NCI-H345 treated with DMSO at 0.1 percent for 48 hours (cell line): ENCODE results near the gene CACNA1D.

Experiments used
- DNase-seq: peaks from one replicate; lab custom pipeline; 2025; ENCODE audit not compliant: unreplicated experiment; lab: John Stamatoyannopoulos, UW

Gene CACNA1D

DNA sequence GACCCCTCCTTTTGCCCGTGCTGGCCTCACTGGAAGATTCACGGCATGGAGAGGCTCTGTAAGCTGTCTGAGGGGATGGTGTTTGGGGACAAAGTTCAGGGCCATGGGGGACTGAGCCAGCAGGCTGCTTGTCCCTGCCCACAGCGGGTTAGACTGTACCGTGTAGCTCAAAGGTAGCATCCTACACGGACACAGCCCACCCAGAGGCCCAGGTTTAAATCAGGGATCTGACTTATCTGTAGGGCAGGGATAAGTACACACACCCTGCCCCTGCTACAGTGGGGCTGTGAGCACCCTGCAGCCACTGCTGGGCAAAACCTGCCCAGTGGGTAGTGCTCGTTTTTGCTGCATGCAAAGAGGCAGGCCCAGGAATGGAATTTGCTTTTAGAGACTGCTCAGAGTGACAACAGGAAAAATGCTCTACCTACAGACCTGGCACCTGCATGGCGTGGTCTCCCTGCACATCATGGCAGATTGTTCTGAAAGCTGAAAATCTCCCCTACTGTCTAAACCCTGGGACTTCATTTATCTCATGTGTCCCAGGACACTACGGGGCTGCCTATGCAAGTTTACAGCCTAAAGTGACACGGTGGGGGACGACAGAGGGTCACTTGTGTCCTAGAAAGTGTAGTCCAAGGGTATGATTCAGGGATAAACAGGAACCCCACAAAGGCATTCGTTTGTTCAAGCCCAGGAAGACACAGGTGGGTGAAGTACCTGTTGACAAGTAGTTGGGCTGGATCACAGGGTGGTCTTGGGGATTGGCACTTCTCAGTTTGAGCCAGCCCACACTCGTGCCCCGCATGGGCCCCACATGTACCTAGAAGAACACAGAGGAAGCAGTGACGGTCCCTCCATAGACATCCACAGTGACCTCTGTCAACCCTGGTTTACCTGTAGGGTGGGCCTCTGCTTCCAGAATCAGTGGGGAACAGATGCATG is 324.1 kb downstream of the CACNA1D start:
- no peak for DNase-seq

DNA sequence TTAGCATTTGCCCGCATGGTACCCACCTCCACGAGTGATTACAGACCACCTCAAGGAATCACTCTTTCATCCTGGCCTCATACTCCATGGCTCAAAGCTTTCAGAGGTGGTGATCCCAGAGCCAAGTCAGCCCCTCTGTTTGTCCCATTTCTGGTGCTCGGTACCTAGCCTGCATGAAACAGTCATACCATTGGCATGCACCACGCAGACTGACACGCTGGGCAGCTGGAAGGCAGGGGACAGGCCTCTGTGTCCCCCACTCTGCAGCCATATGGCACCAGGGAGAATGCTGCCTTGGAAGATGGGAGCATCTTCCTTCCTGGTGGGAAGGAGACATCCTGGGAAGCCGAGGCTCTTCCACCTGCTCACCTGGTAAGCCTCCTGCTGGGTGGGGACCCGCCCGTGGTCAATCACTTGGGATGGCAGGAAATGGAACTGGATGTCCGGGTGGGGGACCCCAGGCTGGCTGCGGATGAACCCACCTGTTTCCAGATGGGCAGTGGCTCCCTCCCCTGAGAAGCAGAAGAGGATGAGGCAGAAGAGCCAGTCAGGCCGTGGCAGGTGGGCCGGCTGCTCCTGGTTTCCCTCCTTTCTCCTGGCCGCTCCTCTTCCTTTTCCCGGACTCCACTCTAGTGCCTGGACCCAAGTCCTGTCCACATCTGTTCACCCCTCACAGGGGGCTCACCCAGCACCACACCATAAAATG is 324.9 kb downstream of the CACNA1D start:
- DNase-seq, result no peak

DNA sequence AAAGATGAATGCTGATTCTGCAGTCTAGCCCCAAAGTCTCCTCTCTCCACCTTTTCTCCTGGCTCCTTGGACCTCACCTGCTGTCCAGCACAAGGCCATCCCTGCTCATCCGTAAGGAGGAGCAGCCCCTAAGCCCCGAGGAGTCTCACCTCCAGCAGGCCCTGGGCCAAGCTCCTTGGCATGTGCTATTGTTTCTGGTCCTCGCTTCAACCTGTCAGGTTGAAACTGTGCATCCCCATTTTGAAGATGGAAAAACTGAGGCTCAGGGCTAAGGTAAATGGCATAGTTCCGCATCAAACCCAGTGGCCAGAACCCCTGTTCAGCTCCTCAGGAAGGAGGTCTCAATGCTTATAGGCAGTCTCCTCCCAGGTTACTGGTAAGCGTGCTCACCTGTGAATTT is 325.7 kb downstream of the CACNA1D start:
- no peak for DNase-seq

DNA sequence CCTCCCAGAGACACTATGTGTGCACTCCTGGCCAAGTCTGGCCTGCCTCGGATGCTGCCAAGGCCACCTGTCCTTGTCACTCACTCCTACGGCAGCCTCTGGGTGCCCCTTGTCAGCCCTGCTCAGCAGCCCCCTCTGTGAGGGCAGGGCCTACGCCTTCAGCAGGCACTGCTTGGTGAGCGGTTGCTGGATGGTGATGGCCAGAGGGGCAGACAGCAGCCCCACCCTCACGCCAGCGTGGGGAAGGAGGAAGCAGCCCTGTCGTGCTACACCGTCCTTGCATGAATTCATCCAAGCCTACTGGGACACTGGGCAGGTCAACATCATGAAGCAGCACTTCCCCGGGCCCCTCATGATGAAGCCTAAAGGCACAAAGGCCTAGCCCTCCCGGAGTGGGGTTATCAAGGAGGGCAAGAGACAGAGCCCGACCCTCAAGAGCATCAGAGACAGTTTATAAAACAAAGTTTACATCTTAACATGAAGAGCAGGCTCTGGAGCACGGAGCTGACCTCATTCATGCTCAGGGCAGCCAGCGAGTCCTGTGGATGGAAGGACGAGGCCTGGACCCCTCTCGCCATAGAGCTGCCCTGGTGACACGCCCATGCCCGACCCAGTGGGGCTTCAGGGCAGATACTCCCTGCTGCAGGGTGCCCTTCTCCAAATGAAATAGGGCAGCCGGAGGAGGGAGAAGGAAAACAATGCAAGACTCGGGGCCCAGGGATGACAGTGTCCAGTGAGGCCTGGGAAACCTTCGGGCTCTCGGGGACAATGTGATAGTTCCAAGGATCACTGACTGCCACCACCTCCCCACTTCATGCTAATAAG is 326.6 kb downstream of the CACNA1D start:
- no peak for DNase-seq

DNA sequence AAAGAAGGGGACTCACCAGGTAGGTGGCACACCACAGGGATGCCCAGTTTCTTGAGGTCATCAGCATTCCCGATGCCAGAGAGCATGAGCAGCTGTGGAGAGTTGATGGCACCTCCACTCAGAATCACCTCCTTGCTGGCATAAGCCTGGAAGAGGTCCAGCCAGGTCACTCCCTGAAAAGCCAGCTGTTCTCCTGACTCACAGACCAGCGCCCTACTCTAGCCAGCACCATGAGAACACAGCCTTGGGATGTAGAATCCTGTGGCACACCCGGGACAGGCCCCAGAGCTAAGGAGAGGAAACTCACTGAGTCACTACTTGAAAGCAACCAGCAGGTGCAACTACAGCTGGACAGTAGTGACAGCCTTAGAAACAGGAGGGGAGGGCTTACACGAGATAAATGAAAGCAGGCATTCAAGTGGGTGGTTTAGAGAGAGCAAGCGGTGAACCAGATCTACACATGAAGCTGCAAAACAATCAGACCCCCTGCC is 327.3 kb downstream of the CACNA1D start:
- peak; percentile 37 for DNase-seq

DNA sequence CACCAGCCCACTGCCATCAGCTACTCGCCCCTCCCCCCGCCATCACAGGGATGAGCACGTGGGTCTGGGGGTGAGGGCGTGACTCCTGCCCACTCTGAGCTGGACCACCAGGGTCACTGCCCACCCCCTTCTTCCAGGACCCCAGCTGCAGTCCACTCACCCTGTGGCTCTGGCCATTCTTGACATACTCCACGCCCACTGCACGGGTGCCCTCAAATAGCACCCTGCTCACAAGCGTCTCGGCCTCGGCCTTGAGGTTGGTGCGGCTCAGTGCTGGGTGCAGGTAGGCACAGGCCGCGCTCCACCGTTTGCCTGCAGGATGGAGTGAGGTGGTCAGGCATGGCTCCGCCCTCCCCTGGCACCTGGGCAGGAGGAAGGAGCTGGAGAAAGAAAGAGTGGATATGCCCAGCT is 327.9 kb downstream of the CACNA1D start:
- no peak for DNase-seq

DNA sequence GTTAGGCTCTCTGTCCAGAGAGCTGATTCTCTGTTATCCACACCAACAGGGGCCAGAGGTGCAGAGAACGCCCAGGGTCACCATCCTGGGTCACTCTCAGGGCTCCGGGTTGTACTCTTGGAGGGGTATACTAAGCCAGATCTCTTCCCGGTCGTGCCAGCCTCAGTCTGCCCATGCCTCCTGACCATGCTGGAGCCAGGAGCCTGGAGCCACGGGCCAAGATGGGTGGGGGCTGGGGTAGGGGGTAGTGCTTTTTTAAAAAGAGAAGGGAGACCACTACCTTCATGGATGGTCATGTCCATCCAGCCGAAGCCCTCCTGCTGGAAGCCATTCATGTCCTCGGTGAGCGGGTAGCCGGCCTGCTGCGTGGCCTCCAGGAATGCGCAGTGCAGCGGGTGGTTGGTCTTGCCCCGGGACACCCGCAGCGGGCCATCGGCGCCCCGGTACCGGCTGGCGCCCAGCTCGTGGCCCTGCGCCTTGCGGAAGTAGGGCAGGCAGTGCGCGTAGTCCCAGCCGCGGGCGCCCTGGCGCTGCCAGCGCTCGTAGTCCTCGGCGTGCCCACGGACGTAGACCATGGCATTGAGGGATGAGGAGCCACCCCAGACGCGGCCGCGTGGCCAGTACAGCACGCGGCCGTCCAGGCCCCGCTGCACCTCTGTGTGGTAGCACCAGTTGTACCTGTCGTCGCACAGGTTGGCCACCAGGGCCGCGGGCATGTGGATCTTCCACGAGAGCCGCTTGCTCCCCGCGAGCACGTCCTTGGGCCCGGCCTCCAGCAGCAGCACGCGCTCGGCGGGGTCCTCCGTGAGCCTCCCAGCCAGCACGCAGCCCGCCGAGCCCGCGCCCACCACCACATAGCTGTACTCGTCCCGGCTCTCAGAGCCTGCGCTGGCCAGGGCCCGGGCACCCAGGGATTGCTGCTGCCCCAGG is 328.9 kb downstream of the CACNA1D start:
- DNase-seq, result no peak

DNA sequence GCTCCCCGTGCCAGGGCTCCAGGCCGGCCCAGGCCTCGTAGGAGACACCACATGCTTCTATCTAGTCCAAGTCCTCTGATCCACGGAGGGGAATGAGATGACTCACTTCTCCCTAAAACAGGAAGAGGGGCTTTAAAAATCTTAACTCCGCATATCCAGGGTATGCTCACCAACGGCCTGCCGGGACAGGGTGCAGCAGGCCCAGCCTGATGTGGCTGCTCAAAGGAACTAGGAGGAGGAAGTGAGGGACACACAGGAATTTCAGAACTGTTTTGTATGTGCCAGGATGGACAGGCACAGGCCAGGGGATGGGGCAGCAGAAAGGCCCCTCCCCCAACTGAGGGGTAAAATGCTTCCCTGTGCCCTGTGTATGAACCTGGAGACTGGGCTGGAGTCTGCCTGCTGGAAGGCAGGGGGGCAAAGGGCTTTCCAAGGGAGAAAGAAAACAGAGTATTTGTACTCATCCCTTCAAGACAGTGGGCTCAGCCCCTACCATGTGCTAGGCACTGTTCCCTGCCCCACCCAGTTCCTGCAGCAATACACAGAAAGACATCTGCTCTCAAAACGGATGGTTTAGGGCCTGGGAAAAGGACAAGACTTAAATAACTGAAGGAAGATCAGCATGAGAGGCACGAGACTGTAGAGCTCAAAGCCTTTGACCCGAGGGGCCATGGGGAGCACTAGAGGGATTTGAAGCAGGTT is 329.7 kb downstream of the CACNA1D start:
- DNase-seq, result no peak

DNA sequence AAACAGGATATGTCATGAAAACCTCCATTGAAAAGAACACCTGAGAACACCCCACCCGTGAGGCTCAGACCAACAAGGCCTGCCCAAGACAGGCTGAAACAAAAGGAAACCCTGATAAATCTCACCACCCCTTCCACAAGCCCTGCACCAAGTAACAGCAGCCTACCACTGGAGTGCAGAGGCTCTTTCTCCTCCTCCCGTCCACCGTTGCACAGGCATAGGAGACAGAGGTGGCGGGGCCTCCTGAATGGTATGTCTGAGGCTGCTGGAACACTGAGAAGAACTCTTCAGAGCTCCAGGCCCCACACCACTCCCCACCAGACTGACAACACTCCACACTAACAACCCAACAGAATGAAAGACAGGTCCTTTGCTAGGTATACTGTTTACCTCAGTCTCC is 330.4 kb downstream of the CACNA1D start:
- no peak for DNase-seq

DNA sequence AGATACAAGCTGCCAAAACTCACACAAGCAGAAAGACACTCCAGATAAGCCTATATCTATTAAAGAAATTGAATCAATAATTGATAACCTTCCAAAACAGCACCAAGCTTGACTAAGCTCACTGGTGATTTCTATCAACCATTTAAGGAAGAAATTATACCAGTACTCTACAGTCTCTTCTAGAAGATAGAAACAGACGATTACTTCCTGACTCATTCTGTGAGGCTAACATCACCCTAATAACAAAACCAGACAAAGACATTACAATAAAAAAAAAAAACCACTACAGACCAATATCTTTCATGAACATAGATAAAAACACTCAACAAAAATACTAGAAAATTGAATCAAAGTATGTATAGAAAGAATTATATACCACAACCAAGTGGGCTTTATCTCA is 331.6 kb downstream of the CACNA1D start:
- no peak for DNase-seq

DNA sequence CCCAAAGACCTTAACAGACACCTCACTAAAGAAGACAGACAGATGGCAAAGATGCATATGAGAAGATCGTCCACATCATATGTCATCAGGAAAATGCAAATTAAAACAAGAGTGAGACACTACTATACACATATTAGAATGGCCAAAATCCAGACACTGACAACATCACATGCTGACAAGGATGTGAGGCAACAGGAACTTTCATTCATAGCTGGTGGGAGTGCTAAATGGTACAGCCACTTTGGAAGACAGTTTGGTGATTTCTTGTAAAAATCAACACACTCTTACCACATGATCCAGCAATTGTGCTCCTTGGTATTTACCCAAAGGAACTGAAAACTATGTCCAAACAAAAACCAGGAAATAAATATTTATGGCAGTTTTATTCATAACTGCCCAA is 334.2 kb downstream of the CACNA1D start:
- DNase-seq, result no peak

DNA sequence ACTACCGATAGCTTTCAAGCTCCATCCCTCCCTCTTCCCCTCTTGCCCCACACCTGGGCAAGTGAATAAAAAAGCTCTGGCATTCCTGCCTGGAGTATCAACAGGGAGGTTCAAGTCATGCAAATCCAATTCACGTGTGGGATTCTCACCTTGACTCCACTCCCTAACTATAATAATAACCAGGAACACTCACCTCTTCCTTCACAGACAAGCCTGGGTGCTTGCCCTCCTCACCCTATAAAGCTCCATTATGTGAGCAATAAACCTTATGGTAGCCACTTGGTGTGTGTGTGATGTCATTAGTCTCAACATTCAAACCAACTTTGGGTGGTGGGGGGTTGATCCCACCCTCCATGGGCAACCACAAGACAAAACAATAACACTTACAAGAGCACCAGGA is 335.2 kb downstream of the CACNA1D start:
- no peak for DNase-seq

DNA sequence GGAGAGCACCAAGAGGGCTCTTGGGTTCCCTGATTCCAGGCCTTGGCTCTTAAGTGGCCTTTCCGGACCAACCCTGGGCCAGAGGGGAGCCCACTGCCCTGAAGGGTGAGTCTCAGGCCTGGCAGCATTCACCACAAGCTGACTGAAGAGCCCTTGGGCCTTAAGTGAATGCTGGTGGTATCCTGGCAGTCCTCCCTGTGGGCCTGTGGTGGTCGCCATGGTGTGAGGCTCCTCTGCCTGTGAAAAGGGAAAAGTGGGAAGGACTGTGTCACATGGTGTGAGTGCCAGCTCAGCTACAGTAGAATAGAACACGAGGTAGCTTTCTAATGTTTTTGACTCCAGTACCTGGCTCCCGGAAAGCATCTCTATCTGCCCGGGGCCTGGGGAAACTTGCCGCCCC is 336.5 kb downstream of the CACNA1D start:
- DNase-seq, result no peak

DNA sequence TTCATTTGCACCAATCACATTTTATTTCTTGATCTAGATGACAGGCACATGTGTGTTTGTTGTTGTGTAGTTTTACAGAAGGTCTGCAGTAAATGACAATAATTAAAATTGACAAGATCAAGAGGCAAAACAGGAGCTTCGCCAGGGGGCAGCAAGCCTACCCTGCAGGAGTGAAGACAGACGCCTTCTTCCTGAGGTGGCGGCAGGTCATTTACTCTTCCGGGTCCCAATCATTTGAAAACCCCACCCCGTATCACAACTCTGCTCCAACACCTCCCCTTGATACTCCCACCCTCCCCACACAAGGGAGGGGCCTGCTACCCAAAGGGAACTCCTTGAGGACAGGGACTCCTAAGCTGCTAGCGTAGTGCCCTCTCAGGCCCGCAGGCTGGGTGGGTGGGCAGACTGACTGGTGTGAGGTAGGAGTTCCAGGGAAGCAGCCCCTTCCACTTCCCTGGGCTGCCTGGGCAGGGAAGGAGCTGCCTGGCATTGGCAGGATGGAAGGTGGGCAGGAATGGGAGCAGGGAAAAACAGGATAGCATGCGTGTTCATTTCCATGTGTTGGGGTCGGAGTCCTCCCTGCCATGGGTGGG is 338.7 kb downstream of the CACNA1D start:
- no peak for DNase-seq

DNA sequence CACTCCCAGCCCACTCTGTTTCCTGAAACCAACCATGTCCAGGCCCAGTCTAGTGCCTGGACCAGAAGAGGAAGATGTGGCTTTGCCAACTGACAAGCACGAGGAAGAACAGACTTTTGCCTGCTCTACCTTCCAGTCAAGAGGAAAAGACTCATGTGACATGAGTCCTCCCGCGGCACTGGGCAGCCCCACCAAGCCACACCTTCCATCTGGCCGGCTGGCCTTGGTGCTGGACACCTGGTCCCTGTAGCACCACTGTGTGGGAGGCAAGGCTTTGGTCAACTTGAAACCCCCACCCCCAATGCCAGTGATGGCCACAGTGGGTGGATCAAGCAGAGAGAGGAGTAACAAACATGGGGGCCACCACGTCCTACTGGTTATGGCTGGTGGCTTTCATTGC is 339.3 kb downstream of the CACNA1D start:
- no peak for DNase-seq

DNA sequence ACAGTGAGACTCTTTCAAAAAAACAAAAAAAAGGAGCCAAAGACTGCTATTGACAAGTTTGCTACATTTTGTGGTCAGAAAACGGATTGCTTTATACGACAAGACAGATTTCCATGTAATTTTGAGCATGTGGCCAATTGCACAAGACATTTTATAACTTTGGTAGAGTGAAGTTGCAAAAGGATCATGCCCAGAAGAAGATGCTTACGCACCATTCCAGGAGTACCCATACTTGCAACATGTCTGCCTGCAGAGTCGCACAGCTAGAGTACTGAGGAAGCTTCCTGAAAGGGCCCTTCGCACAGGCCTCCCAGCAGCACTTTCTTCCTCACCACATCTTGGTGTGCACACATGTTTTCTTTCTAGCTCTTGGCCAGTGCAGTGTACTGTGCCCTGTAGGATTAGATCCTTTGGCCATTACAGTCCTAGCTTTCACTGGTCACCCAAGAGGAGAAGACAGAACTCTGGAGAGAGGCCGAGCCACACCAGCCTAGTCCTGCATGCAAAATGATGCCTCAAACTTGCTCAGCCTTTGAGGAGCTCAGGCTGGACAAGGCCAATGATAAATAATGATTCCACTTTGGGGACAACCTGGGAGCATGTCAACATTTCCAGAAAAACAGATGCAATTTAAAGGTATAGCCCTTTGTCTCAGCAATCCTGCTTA is 340.2 kb downstream of the CACNA1D start:
- no peak for DNase-seq

DNA sequence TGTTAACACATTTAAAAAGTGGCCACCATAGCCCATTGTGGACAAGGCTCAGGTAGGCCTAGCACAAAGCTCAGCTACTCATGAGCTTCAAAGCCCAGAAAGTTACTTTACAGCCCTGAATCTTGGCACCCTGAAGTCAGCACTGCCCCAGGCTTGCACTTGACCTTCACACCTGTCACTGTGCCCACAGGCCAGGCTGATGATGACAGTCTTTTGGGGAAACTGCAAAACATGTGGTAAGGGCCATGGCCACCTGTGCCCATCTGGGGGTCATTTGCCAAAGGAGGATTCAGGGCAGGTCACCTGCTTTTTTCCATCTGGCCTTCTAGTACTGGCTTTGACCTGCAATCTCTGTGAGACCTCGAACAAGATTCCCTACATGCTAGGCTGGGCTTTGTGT is 340.8 kb downstream of the CACNA1D start:
- DNase-seq, result no peak

DNA sequence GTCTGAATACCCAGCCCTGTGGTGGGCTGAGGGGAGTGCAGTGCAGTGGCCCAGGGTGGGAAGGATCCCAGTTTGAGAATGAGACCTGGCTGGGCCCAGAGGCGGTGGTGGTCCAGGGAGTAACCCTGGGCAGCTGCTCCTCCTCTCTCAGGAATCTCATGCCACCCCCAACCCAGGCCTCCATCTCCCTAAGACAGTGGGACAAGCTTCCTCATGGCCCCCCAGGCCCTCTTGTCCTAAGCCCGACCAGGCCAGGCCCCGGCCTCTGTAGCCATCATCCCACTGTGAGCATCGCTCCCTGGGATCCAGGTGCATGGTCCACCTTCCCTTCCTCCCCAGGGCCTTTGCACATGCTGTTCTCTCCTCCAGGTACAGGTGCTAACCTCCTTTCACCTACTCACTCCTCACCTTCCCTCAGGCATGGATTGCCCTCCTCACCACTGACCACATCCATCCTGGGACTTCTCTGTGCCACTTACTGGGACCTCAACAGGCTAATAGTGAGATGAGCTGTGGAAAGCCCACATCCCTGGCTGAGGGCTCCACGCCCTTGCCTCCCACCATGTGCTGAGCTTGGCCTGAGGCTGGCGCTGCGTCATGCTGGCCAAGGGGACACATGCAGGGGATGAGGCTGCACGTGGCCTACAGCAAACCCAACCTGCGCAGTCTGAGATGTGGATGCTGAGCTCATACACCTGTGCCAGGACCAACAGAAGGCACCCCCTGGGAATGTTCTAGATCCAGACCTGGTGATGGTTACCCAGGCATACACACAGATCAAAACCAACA is 341.9 kb downstream of the CACNA1D start:
- DNase-seq, result no peak
